GM12891 (cell line): ENCODE results near the gene ERVK3-1.

Experiments
- POLR2A ChIP-seq: IDR thresholded peaks from 2 replicates; pipeline ENCODE4 v1.6.1; 2011; ENCODE audit warnings: low read depth, low read length, control low read depth
- POLR2AphosphoS5 ChIP-seq: IDR thresholded peaks from 2 replicates; pipeline ENCODE4 v1.6.1; 2011; ENCODE audit warnings: low read depth, low read length, control low read depth

DNA sequence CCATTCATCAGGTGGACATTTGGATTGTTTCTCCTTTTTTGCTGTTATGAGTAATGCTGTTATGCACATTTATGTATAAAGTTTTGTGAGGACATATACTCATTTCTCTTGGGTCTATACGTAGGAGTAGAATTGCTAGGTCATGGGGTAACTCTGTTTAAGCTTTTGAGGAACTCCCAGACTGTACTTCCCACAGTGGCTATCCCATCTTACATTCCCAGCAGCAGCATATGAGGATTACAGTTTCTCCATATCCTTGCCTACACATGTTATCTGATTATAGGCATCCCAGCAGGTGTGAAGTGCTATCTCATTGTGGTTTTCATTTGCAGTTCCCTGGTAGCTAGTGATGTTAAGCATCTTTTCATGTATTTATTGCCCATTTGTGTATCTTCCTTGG is 27.5 kb downstream of the ERVK3-1 start:
- TF ChIP-seq POLR2AphosphoS5 (no peak), POLR2A (no peak)
